Neural cell (in vitro differentiated cells): ENCODE measurements around the gene TMEM212.

Experiments
- EP300 ChIP-seq: fragments of 450-650 bp; conservative IDR thresholded peaks from 2 replicates; pipeline ENCODE4 v1.6.1; 2014; ENCODE audit warnings: antibody characterized with exemption, mild to moderate bottlenecking, moderate library complexity; ENCODE audit not compliant: poor library complexity, severe bottlenecking
- TF ChIP-seq, protein P1 (sequence below): IDR thresholded peaks from 2 replicates; pipeline ENCODE4 v1.6.1; 2012; ENCODE audit warnings: borderline replicate concordance

GRCh38 chr3:171841620-171842000 is 1.5 kb upstream of the TMEM212 start:
- TF ChIP-seq, protein P1, sequence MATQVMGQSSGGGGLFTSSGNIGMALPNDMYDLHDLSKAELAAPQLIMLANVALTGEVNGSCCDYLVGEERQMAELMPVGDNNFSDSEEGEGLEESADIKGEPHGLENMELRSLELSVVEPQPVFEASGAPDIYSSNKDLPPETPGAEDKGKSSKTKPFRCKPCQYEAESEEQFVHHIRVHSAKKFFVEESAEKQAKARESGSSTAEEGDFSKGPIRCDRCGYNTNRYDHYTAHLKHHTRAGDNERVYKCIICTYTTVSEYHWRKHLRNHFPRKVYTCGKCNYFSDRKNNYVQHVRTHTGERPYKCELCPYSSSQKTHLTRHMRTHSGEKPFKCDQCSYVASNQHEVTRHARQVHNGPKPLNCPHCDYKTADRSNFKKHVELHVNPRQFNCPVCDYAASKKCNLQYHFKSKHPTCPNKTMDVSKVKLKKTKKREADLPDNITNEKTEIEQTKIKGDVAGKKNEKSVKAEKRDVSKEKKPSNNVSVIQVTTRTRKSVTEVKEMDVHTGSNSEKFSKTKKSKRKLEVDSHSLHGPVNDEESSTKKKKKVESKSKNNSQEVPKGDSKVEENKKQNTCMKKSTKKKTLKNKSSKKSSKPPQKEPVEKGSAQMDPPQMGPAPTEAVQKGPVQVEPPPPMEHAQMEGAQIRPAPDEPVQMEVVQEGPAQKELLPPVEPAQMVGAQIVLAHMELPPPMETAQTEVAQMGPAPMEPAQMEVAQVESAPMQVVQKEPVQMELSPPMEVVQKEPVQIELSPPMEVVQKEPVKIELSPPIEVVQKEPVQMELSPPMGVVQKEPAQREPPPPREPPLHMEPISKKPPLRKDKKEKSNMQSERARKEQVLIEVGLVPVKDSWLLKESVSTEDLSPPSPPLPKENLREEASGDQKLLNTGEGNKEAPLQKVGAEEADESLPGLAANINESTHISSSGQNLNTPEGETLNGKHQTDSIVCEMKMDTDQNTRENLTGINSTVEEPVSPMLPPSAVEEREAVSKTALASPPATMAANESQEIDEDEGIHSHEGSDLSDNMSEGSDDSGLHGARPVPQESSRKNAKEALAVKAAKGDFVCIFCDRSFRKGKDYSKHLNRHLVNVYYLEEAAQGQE: no peak
- TF ChIP-seq EP300: no peak
